ENCODE results near the gene MAOA.
"Not testable (repeated sequence)": the region's sequence is repeated elsewhere in the genome, so short reads cannot be mapped to it uniquely, and the experiment has no call there.

Gene MAOA

DNA sequence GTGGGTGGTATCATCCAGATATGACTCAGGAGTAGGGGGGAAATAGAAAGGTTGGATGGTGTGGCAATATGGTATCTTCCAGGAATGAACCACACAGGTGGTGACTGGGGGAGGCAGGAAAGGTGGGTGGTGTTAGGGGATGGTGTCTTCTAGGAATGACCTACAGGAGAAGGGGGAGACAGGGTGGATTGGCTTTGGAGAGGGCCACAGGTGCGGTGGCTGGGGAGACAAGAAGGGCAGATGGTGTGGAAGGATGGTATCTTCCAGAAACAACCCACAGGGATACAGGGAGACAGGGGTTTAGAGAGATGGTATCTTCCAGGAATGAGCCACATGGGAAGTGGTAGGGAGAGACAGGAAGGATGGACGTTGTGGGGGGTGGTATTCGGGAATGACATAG is 64.0 kb downstream of the MAOA start:
- Histone ChIP-seq H3K9ac (ENCODE audit: low read depth, low read length) (no peak overlapping the region), H3K36me3 (ENCODE audit: insufficient read depth, low read length) (no peaks in the 10 kb centered on the region), H3K4me2 (ENCODE audit: low read length) (no peak overlapping the region), H3K9me3 (replicated peaks; ENCODE audit: low read length) (no peaks in the 10 kb centered on the region), H3K27me3 (ENCODE audit: control insufficient read depth, insufficient read depth, low read length) (no peaks in the 10 kb centered on the region), H3K4me1 (ENCODE audit: control insufficient read depth, insufficient read depth, low read length) (no peaks in the 10 kb centered on the region), H3K4me3 (ENCODE audit: low read length) (no peak overlapping the region)

DNA sequence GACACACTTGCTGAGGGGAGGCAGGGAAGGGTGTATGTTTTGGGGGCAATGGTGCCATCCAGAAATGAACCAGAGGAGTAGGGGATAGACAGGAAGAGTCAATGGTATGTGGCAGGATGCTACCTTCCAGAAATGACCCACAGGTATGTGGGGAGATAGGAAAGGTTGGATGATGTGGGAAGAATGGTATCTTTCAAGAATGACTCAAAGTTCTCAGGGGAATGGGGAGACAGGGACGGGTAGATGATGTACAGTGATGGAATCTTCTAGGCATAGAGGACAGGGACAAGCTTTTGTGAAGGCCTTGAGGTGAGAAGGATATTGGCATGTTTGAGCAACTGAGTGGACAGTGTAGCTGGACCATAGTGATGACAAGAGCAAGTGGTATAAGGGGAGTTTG is 64.9 kb downstream of the MAOA start:
- no peak overlapping the region for H3K4me2 ChIP-seq (ENCODE audit: low read length)
- no peaks in the 10 kb centered on the region for H3K4me1 ChIP-seq (ENCODE audit: control insufficient read depth, insufficient read depth, low read length)

DNA sequence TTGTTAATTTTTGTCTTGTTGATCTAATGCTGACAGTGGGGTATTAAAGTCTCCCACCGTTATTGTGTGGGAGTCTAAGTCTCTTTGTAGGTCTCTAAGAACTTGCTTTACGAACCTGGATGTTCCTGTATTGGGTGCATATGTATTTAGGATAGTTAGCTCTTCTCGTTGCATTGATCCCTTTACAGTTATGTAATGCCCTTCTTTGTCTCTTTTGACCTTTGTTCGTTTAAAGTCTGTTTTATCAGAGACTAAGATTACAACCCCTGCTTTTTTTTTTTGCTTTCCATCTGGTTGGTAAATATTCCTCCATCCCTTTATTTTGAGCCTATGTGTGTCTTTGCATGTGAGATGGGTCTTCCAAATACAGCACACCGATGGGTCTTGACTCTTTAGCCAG is 69.1 kb downstream of the MAOA start:
- not testable (repeated sequence) for H3K27me3 ChIP-seq (ENCODE audit: control insufficient read depth, insufficient read depth, low read length); H3K9me3 ChIP-seq (replicated peaks; ENCODE audit: low read length); H3K9ac ChIP-seq (ENCODE audit: low read depth, low read length); H3K36me3 ChIP-seq (ENCODE audit: insufficient read depth, low read length); H3K4me2 ChIP-seq (ENCODE audit: low read length); H3K4me1 ChIP-seq (ENCODE audit: control insufficient read depth, insufficient read depth, low read length); H3K4me3 ChIP-seq (ENCODE audit: low read length)

More for the DNA sequence above, 64.9 kb downstream of the MAOA start:
- no peak overlapping the region for H3K4me3 ChIP-seq (ENCODE audit: low read length)
- no peaks in the 10 kb centered on the region for H3K27me3 ChIP-seq (ENCODE audit: control insufficient read depth, insufficient read depth, low read length)
- H3K9me3 ChIP-seq (replicated peaks; ENCODE audit: low read length), result no peaks in the 10 kb centered on the region
- no peak overlapping the region for H3K9ac ChIP-seq (ENCODE audit: low read depth, low read length)
- H3K36me3 ChIP-seq (ENCODE audit: insufficient read depth, low read length), result no peaks in the 10 kb centered on the region

DNA sequence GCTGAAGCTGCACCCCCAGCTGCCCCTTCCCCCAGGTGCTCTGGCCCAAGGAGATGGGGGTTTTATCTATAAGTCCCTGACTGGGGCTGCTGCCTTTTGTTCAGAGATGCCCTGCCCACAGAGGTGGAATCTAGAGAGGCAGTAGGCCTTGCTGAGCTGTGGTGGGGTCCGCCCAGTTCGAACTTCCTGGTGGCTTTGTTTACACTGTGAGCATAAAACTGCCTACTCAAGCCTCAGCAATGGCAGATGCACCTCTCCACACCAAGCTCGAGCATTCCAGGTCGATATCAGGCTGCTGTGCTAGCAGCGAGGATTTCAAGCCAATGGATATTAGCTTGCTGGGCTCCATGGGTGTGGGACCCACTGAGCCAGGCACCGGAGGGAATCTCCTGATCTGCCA is 71.2 kb downstream of the MAOA start:
- not testable (repeated sequence) for H3K9me3 ChIP-seq (replicated peaks; ENCODE audit: low read length); H3K4me1 ChIP-seq (ENCODE audit: control insufficient read depth, insufficient read depth, low read length); H3K4me2 ChIP-seq (ENCODE audit: low read length); H3K4me3 ChIP-seq (ENCODE audit: low read length); H3K27me3 ChIP-seq (ENCODE audit: control insufficient read depth, insufficient read depth, low read length); H3K9ac ChIP-seq (ENCODE audit: low read depth, low read length); H3K36me3 ChIP-seq (ENCODE audit: insufficient read depth, low read length)

DNA sequence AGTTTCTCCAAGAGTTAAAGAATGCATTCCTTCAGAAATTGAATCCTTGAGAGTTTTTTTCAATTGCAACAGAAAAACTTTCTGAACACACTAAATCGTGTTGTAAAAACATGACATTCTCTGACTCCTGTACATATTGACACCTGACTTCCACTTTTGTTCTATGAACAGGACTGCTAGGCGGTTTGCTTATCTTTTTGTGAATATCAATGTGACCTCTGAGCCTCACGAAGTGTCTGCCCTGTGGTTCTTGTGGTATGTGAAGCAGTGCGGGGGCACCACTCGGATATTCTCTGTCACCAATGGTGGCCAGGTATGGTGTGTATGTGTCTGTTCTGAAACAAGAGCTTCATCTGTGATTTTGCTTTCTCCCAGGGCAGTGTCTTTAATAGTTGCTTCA is 71.9 kb downstream of the MAOA start:
- Histone ChIP-seq H3K27me3 (ENCODE audit: control insufficient read depth, insufficient read depth, low read length) (no peaks in the 10 kb centered on the region), H3K9me3 (replicated peaks; ENCODE audit: low read length) (no peaks in the 10 kb centered on the region), H3K4me1 (ENCODE audit: control insufficient read depth, insufficient read depth, low read length) (no peaks in the 10 kb centered on the region), H3K4me3 (ENCODE audit: low read length) (no peak overlapping the region), H3K9ac (ENCODE audit: low read depth, low read length) (no peak overlapping the region), H3K36me3 (ENCODE audit: insufficient read depth, low read length) (no peaks in the 10 kb centered on the region), H3K4me2 (ENCODE audit: low read length) (no peak overlapping the region)

DNA sequence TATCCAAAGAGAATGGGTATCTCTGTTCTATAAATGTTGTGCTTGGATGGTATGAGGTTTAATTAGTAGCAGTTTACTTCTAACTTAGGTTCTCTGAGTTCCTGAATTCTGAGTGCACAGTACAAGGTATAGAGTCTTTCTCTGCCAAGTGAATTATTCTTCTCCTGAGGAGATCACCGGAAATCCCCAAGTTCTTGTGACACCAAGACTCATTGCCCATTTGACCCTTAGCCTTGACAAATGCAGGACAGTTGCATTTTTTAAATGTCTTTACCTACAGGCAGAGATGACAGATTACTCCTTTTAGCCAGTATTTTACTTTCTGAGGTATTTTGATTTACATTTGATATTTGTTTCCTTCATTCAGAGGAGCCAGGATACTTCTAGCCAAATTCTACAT is 72.9 kb downstream of the MAOA start:
- Histone ChIP-seq H3K9ac (ENCODE audit: low read depth, low read length) (no peak overlapping the region), H3K4me3 (ENCODE audit: low read length) (no peak overlapping the region), H3K27me3 (ENCODE audit: control insufficient read depth, insufficient read depth, low read length) (no peaks in the 10 kb centered on the region), H3K4me1 (ENCODE audit: control insufficient read depth, insufficient read depth, low read length) (no peaks in the 10 kb centered on the region), H3K36me3 (ENCODE audit: insufficient read depth, low read length) (no peaks in the 10 kb centered on the region), H3K4me2 (ENCODE audit: low read length) (no peak overlapping the region), H3K9me3 (replicated peaks; ENCODE audit: low read length) (no peaks in the 10 kb centered on the region)

DNA sequence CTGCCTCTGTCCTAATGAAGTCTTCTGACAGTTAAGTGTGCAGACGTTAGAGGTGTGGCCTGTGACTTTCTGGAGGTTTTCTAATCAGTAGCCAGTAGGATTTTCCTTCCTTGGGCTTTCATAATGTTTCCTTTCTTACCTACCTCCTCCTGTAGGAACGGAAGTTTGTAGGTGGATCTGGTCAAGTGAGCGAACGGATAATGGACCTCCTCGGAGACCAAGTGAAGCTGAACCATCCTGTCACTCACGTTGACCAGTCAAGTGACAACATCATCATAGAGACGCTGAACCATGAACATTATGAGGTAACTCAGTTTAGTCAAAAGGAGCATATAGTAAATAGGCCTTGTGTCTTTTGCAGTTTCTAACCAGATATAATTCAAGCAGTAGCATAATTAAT is 75.0 kb downstream of the MAOA start:
- Histone ChIP-seq H3K27me3 (ENCODE audit: control insufficient read depth, insufficient read depth, low read length) (no peaks in the 10 kb centered on the region), H3K4me1 (ENCODE audit: control insufficient read depth, insufficient read depth, low read length) (no peaks in the 10 kb centered on the region), H3K4me2 (ENCODE audit: low read length) (no peak overlapping the region), H3K9ac (ENCODE audit: low read depth, low read length) (no peak overlapping the region), H3K9me3 (replicated peaks; ENCODE audit: low read length) (no peaks in the 10 kb centered on the region), H3K36me3 (ENCODE audit: insufficient read depth, low read length) (no peaks in the 10 kb centered on the region), H3K4me3 (ENCODE audit: low read length) (no peak overlapping the region)

DNA sequence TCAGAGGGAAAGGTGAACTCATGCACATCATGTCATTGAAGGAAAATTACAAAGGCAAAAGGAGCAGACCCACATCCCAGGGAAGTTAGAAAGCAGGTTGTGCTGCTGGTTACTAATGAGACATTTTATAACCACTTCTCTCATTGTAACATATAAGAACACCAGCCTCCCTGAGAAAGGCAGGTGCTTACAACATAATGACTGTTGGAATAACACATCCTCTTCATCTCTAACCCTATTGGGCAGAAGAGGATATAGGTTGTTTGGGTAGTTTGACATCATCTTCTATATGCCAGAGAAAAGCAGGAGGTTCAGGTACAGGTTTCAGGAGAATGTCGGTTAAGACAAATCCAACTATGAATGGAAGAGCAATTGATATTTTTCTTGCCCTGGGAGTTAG is 77.6 kb downstream of the MAOA start:
- Histone ChIP-seq H3K9me3 (replicated peaks; ENCODE audit: low read length) (no peaks in the 10 kb centered on the region), H3K4me1 (ENCODE audit: control insufficient read depth, insufficient read depth, low read length) (no peaks in the 10 kb centered on the region), H3K36me3 (ENCODE audit: insufficient read depth, low read length) (no peaks in the 10 kb centered on the region), H3K27me3 (ENCODE audit: control insufficient read depth, insufficient read depth, low read length) (no peaks in the 10 kb centered on the region), H3K4me2 (ENCODE audit: low read length) (no peak overlapping the region), H3K9ac (ENCODE audit: low read depth, low read length) (no peak overlapping the region), H3K4me3 (ENCODE audit: low read length) (no peak overlapping the region)

DNA sequence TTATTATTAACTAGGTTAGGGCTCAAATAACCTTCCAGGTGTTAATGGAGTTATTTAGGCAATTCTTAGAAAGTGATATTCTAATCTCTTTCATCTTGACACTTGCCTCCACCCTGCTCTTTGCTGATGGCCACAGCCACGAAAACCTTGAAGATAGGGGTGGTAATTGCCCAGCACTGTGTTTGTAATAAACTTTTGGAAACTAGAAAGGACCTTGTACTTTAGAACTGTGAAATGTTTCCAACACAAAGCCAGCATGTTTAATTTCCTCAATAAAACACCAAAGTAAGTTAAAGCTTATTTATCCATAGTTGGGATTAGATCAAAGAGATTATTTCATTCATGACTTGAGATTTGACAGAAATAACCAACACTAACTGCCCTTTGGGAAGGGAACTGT is 78.3 kb downstream of the MAOA start:
- Histone ChIP-seq H3K4me2 (ENCODE audit: low read length) (no peak overlapping the region), H3K4me3 (ENCODE audit: low read length) (no peak overlapping the region), H3K9me3 (replicated peaks; ENCODE audit: low read length) (no peaks in the 10 kb centered on the region), H3K36me3 (ENCODE audit: insufficient read depth, low read length) (no peaks in the 10 kb centered on the region), H3K9ac (ENCODE audit: low read depth, low read length) (no peak overlapping the region), H3K4me1 (ENCODE audit: control insufficient read depth, insufficient read depth, low read length) (no peaks in the 10 kb centered on the region), H3K27me3 (ENCODE audit: control insufficient read depth, insufficient read depth, low read length) (no peaks in the 10 kb centered on the region)

DNA sequence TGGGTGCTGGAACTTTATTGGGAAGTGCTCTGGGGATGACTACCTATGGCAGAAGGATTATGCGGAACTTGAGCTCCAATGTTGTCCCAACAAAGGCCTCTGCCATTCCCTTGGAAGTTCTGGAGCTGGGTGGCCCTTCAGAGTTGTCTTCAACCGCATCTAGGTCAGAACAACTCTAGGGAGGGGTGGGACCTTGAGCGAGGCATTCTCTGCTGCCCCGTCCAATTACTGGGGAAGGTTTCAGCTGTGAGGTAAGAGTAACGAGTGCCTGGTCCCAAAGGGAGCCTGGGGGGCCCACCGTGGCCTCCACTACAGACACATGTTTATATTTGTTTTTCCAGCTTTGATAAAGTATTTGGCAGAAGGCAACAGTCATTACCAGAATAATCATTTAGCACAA is 79.4 kb downstream of the MAOA start:
- Histone ChIP-seq H3K36me3 (ENCODE audit: insufficient read depth, low read length) (no peaks in the 10 kb centered on the region), H3K4me1 (ENCODE audit: control insufficient read depth, insufficient read depth, low read length) (no peaks in the 10 kb centered on the region), H3K4me3 (ENCODE audit: low read length) (no peak overlapping the region), H3K9ac (ENCODE audit: low read depth, low read length) (no peak overlapping the region), H3K27me3 (ENCODE audit: control insufficient read depth, insufficient read depth, low read length) (no peaks in the 10 kb centered on the region), H3K4me2 (ENCODE audit: low read length) (no peak overlapping the region), H3K9me3 (replicated peaks; ENCODE audit: low read length) (no peaks in the 10 kb centered on the region)

DNA sequence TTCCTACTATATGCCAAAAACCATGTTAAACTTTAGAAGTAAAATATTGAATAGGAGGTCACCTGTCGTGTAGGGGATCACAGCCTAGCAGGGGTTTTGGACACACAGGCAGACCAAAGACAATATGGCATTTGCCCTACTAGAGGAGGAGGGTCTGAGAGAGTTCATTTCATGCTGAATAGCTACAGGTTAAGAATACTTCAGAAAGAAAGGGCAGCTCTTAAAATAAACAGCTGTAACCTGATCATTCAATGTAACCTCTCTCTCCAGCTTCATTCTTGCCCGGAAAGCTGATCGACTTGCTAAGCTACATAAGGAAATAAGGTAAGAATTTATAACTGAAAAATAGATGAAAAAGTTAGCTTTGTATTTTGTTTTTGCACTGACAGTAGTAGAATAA is 79.9 kb downstream of the MAOA start:
- no peaks in the 10 kb centered on the region for H3K4me1 ChIP-seq (ENCODE audit: control insufficient read depth, insufficient read depth, low read length)
- no peaks in the 10 kb centered on the region for H3K9me3 ChIP-seq (replicated peaks; ENCODE audit: low read length)
- no peaks in the 10 kb centered on the region for H3K27me3 ChIP-seq (ENCODE audit: control insufficient read depth, insufficient read depth, low read length)
- no peak overlapping the region for H3K9ac ChIP-seq (ENCODE audit: low read depth, low read length)
- no peak overlapping the region for H3K4me3 ChIP-seq (ENCODE audit: low read length)
- no peak overlapping the region for H3K4me2 ChIP-seq (ENCODE audit: low read length)
- no peaks in the 10 kb centered on the region for H3K36me3 ChIP-seq (ENCODE audit: insufficient read depth, low read length)

DNA sequence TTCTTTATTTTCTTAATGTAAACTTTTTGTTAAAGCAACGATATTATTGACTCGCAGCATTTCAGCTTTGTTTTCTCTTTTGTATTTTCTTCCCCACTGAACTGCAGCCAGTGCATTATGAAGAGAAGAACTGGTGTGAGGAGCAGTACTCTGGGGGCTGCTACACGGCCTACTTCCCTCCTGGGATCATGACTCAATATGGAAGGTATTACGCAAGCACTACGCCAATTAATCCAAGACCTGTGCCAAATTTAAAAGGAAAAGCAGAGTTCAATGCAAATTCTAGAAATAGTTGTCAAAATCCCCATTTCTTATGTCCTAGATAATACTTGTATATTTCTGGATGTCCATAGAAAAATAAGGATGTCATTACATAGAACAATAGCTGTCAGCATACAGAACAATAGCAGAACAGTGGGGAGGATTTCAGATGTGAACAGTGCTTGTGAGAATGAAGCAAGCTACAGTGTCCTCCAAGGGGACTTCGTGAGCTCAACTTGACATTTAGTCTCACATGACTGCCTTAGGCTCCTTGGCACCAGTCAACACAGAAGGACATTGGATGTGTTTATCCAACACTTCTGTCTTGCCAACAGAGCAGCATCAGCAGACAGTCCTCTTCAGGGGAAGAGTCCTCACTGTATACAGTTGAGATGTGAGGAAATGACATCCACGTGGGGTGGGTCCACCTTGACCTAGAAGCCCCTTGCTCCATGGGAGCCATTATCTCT is 85.9 kb downstream of the MAOA start:
- Histone ChIP-seq H3K9me3 (replicated peaks; ENCODE audit: low read length) (no peaks in the 10 kb centered on the region), H3K4me1 (ENCODE audit: control insufficient read depth, insufficient read depth, low read length) (peaks cover 8% of the 10 kb centered on the region), H3K4me2 (ENCODE audit: low read length) (no peak overlapping the region), H3K9ac (ENCODE audit: low read depth, low read length) (no peak overlapping the region), H3K36me3 (ENCODE audit: insufficient read depth, low read length) (peaks cover 5% of the 10 kb centered on the region), H3K4me3 (ENCODE audit: low read length) (no peak overlapping the region), H3K27me3 (ENCODE audit: control insufficient read depth, insufficient read depth, low read length) (no peaks in the 10 kb centered on the region)

Data from skeletal muscle satellite cell (primary cell).